ENCODE results near the gene TRIM46. TPM values are rescaled to one million over a fixed set of nuclear protein-coding genes. Genes with fewer than 3 reads are reported as not detected.
"Not testable (repeated sequence)": the region's sequence is repeated elsewhere in the genome, so short reads cannot be mapped to it uniquely, and the experiment has no call there.

Gene TRIM46
- polyA plus RNA-seq, 3 donors = 0.13 TPM; not detected in 2

- H3K4me1 Mint-ChIP-seq = peaks cover 19% of the 10 kb centered on the region
- H3K9me3 Mint-ChIP-seq; H3K4me3 Mint-ChIP-seq; H3K4me3 ChIP-seq (replicated peaks in 1 of 3; ENCODE audit: low read depth in 2 of 3, low read length in 3 of 3); H3K27ac ChIP-seq (ENCODE audit: low read depth in 1 of 2, low read length in 2 of 2); H3K4me2 ChIP-seq (replicated peaks; ENCODE audit: extremely low read depth, low read length, poor library complexity, severe bottlenecking); H3K9me3 ChIP-seq (replicated peaks in 1 of 2; ENCODE audit: control insufficient read depth in 1 of 2, insufficient read depth in 1 of 2, low read length in 2 of 2); H3K27me3 ChIP-seq (ENCODE audit: control insufficient read depth in 2 of 2, insufficient read depth in 2 of 2, low read length in 2 of 2); DNase-seq; H3K9ac ChIP-seq (ENCODE audit: insufficient read depth, low read length, poor library complexity, severe bottlenecking); H3K27me3 Mint-ChIP-seq (ENCODE audit: low read depth in 3 of 3); H2AFZ ChIP-seq (ENCODE audit: insufficient read depth, low read depth, low read length, poor library complexity, severe bottlenecking); H4K20me1 ChIP-seq (ENCODE audit: insufficient read depth, low read length); intact Hi-C loops (cut with micrococcal nuclease); H3K79me2 ChIP-seq (ENCODE audit: insufficient read depth, low read length): not testable (repeated sequence)
- WGBS (ENCODE audit: insufficient coverage) = 84% methylated on average over 5 of the region's 13 CpGs
- H3K36me3 ChIP-seq (replicated peaks in 1 of 2; ENCODE audit: control insufficient read depth in 1 of 2, insufficient read depth in 2 of 2, low read length in 2 of 2) = peaks cover 18 to 21% of the 10 kb centered on the region in 2 donors
- H3K4me1 ChIP-seq (ENCODE audit: control insufficient read depth in 1 of 2, insufficient read depth in 2 of 2, low read length in 2 of 2) = peaks cover 6 to 29% of the 10 kb centered on the region in 2 donors
- peaks cover 19 to 22% of the 10 kb centered on the region in 2 donors for H3K36me3 Mint-ChIP-seq
- H3K27ac Mint-ChIP-seq = peak overlapping the region in 3 of 7 donors; percentile 46 to 60 (median 57)
Measured at GRCh38 chr1:155232001-155232978, 58.6 kb downstream of the TRIM46 start.

GRCh38 chr1:155233502-155233901, 59.9 kb downstream of the TRIM46 start:
- Mint-ChIP-seq H3K36me3 (peaks cover 29 to 32% of the 10 kb centered on the region in 2 donors), H3K4me1 (peaks cover 17% of the 10 kb centered on the region)
- no CpG with 5 or more reads among the region's 5 CpGs for WGBS (ENCODE audit: insufficient coverage)
- H3K9ac ChIP-seq (ENCODE audit: insufficient read depth, low read length, poor library complexity, severe bottlenecking); DNase-seq; H3K27me3 ChIP-seq (ENCODE audit: control insufficient read depth in 2 of 2, insufficient read depth in 2 of 2, low read length in 2 of 2); intact Hi-C loops (cut with micrococcal nuclease); H3K9me3 Mint-ChIP-seq; H4K20me1 ChIP-seq (ENCODE audit: insufficient read depth, low read length); H2AFZ ChIP-seq (ENCODE audit: insufficient read depth, low read depth, low read length, poor library complexity, severe bottlenecking); H3K27ac ChIP-seq (ENCODE audit: low read depth in 1 of 2, low read length in 2 of 2); H3K79me2 ChIP-seq (ENCODE audit: insufficient read depth, low read length); H3K9me3 ChIP-seq (replicated peaks in 1 of 2; ENCODE audit: control insufficient read depth in 1 of 2, insufficient read depth in 1 of 2, low read length in 2 of 2); H3K27ac Mint-ChIP-seq; H3K4me2 ChIP-seq (replicated peaks; ENCODE audit: extremely low read depth, low read length, poor library complexity, severe bottlenecking); H3K27me3 Mint-ChIP-seq (ENCODE audit: low read depth in 3 of 3); H3K4me3 Mint-ChIP-seq; H3K4me3 ChIP-seq (replicated peaks in 1 of 3; ENCODE audit: low read depth in 2 of 3, low read length in 3 of 3): not testable (repeated sequence)
- Histone ChIP-seq H3K36me3 (replicated peaks in 1 of 2; ENCODE audit: control insufficient read depth in 1 of 2, insufficient read depth in 2 of 2, low read length in 2 of 2) (peaks cover 27 to 33% of the 10 kb centered on the region in 2 donors), H3K4me1 (ENCODE audit: control insufficient read depth in 1 of 2, insufficient read depth in 2 of 2, low read length in 2 of 2) (peaks cover 0 to 27% of the 10 kb centered on the region in 2 donors)

Small RNA genes lying within 50 kb of the gene (small RNA-seq; reads per million reads assigned to genes)
- gene HMGN2P18 (ENCODE audit: insufficient read length, low read depth) = not detected

Other genes with a start within 250 kb of the TRIM46 start
- 10 to 100 TPM; 17.2 to 43.2 (median 41.9) TPM for gene PMVK, start 237.1 kb upstream of the TRIM46 start, polyA plus RNA-seq
- gene PBXIP1, start 217.8 kb upstream of the TRIM46 start, polyA plus RNA-seq = 10 to 100 TPM; 23.1 to 31.7 (median 24.0) TPM
- 10 to 100 TPM in 2 of 3 donors, 1 to 10 TPM in 1; 8.2 to 12.5 (median 12.0) TPM for gene PYGO2, start 212.1 kb upstream of the TRIM46 start, polyA plus RNA-seq
- gene SHC1, start 203.1 kb upstream of the TRIM46 start, polyA plus RNA-seq = 10 to 100 TPM; 26.7 to 70.6 (median 31.5) TPM
- gene CKS1B, start 199.2 kb upstream of the TRIM46 start, polyA plus RNA-seq = 10 to 100 TPM in 2 of 3 donors, 1 to 10 TPM in 1; 9.4 to 22.6 (median 18.0) TPM
- gene FLAD1, start 190.5 kb upstream of the TRIM46 start, polyA plus RNA-seq = 10 to 100 TPM; 31.5 to 41.6 (median 35.1) TPM
- not detected for gene LENEP, start 180.3 kb upstream of the TRIM46 start, polyA plus RNA-seq
- 100 to 1,000 TPM in 1 of 3 donors, 1 to 10 TPM in 2; 6.3 to 149 (median 9.6) TPM for gene ZBTB7B, start 171.0 kb upstream of the TRIM46 start, polyA plus RNA-seq
- 1 to 10 TPM in 1 of 3 donors, not detected in 2; 2.6 TPM for gene DCST2, start 140.1 kb upstream of the TRIM46 start, polyA plus RNA-seq
- under 1 TPM in 1 of 3 donors, not detected in 2; 0.05 TPM for gene DCST1, start 140.0 kb upstream of the TRIM46 start, polyA plus RNA-seq
- gene ADAM15, start 122.5 kb upstream of the TRIM46 start, polyA plus RNA-seq = 100 to 1,000 TPM in 1 of 3 donors, 10 to 100 TPM in 2; 44.5 to 202 (median 74.3) TPM
- gene EFNA4, start 110.1 kb upstream of the TRIM46 start, polyA plus RNA-seq = 1 to 10 TPM; 2.3 to 8.0 (median 4.1) TPM
- 1 to 10 TPM in 1 of 3 donors, under 1 TPM in 2; 0.45 to 1.7 (median 0.92) TPM for gene EFNA3, start 95.0 kb upstream of the TRIM46 start, polyA plus RNA-seq
- 1 to 10 TPM in 1 of 3 donors, not detected in 2; 1.2 TPM for gene EFNA1, start 46.0 kb upstream of the TRIM46 start, polyA plus RNA-seq
- gene SLC50A1, start 38.0 kb upstream of the TRIM46 start, polyA plus RNA-seq = 10 to 100 TPM; 40.0 to 50.8 (median 49.4) TPM
- 100 to 1,000 TPM in 2 of 3 donors, 10 to 100 TPM in 1; 99.9 to 141 (median 105) TPM for gene DPM3, start 33.3 kb upstream of the TRIM46 start, polyA plus RNA-seq
- 100 to 1,000 TPM; 157 to 256 (median 247) TPM for gene KRTCAP2, start 545 bp upstream of the TRIM46 start, polyA plus RNA-seq
- gene THBS3, start 34.0 kb downstream of the TRIM46 start, polyA plus RNA-seq = 10 to 100 TPM in 1 of 3 donors, 1 to 10 TPM in 2; 3.2 to 50.7 (median 5.3) TPM
- gene MTX1, start 34.8 kb downstream of the TRIM46 start, polyA plus RNA-seq = 100 to 1,000 TPM in 1 of 3 donors, 10 to 100 TPM in 2; 79.7 to 101 (median 86.0) TPM
- gene ENTREP3, start 81.6 kb downstream of the TRIM46 start, polyA plus RNA-seq = 1 to 10 TPM in 2 of 3 donors, under 1 TPM in 1; 0.87 to 7.5 (median 1.9) TPM
- 10 to 100 TPM; 54.9 to 69.8 (median 64.9) TPM for gene SCAMP3, start 88.5 kb downstream of the TRIM46 start, polyA plus RNA-seq
- 100 to 1,000 TPM in 1 of 3 donors, 1 to 10 TPM in 2; 7.3 to 143 (median 9.6) TPM for gene CLK2, start 99.7 kb downstream of the TRIM46 start, polyA plus RNA-seq
- gene HCN3, start 103.6 kb downstream of the TRIM46 start, polyA plus RNA-seq = 1 to 10 TPM in 1 of 3 donors, under 1 TPM in 1, not detected in 1; 0.15 to 2.3 TPM
- under 1 TPM in 1 of 3 donors, not detected in 2; 0.05 TPM for gene PKLR, start 127.6 kb downstream of the TRIM46 start, polyA plus RNA-seq
- 100 to 1,000 TPM in 2 of 3 donors, 10 to 100 TPM in 1; 92.5 to 123 (median 117) TPM for gene FDPS, start 135.0 kb downstream of the TRIM46 start, polyA plus RNA-seq
- gene RUSC1, start 147.0 kb downstream of the TRIM46 start, polyA plus RNA-seq = 10 to 100 TPM; 12.7 to 23.4 (median 13.5) TPM

All from CD14-positive monocyte (primary cell).